D721Med (cell line): ENCODE results near the gene NR3C2.

Experiments used
- DNase-seq: peaks from one replicate; pipeline ENCODE4 v3.0.0; 2011; ENCODE audit warnings: low spot score; ENCODE audit not compliant: insufficient read length
- FAIRE-seq: peaks from 2 replicates; lab custom pipeline; 2011; peaks lifted over from hg19 to GRCh38; lab: Jason Lieb, UNC
- CTCF ChIP-seq: IDR thresholded peaks from 2 replicates; pipeline ENCODE4 v1.5.1; 2012; ENCODE audit warnings: mild to moderate bottlenecking, control low read depth; ENCODE audit not compliant: insufficient read depth; ENCODE audit errors: missing control alignments

Gene NR3C2

GRCh38 chr4:148434075-148434773 is 8.0 kb downstream of the NR3C2 start:
- no peak for FAIRE-seq

GRCh38 chr4:148431401-148431800 is 10.8 kb downstream of the NR3C2 start:
- no peak for TF ChIP-seq CTCF
- FAIRE-seq = no peak
- DNase-seq = no peak

More at GRCh38 chr4:148434075-148434773, 8.0 kb downstream of the NR3C2 start:
- DNase-seq = no peak
- no peak for TF ChIP-seq CTCF

- FAIRE-seq = no peak
Measured at GRCh38 chr4:148430854-148431253, 11.4 kb downstream of the NR3C2 start.

GRCh38 chr4:148429206-148429605 is 13.0 kb downstream of the NR3C2 start:
- no peak for TF ChIP-seq CTCF
- no peak for DNase-seq

More at GRCh38 chr4:148430854-148431253, 11.4 kb downstream of the NR3C2 start:
- DNase-seq = no peak
- TF ChIP-seq CTCF = no peak

GRCh38 chr4:148426643-148427042 is 15.6 kb downstream of the NR3C2 start:
- FAIRE-seq (no peak), DNase-seq (no peak)
- TF ChIP-seq CTCF = no peak

More at GRCh38 chr4:148429206-148429605, 13.0 kb downstream of the NR3C2 start:
- no peak for FAIRE-seq

- DNase-seq (no peak), FAIRE-seq (no peak)
- TF ChIP-seq CTCF = peak; percentile 48
Measured at GRCh38 chr4:148425327-148426110, 16.7 kb downstream of the NR3C2 start.
